ENCODE results near the gene UCP3.

GRCh38 chr11:73983741-73984538 lies 24.9 kb downstream of the UCP3 start:
- TF ChIP-seq POLR2AphosphoS2 (IDR thresholded peaks at IDR 0.05; ENCODE audit: low read depth, low read length): no peak
- TF ChIP-seq BHLHE40 (IDR thresholded peaks at IDR 0.05; ENCODE audit: borderline replicate concordance in 1 of 2, low read depth in 2 of 2, low read length in 1 of 2): no peak
- TF ChIP-seq, protein P1, sequence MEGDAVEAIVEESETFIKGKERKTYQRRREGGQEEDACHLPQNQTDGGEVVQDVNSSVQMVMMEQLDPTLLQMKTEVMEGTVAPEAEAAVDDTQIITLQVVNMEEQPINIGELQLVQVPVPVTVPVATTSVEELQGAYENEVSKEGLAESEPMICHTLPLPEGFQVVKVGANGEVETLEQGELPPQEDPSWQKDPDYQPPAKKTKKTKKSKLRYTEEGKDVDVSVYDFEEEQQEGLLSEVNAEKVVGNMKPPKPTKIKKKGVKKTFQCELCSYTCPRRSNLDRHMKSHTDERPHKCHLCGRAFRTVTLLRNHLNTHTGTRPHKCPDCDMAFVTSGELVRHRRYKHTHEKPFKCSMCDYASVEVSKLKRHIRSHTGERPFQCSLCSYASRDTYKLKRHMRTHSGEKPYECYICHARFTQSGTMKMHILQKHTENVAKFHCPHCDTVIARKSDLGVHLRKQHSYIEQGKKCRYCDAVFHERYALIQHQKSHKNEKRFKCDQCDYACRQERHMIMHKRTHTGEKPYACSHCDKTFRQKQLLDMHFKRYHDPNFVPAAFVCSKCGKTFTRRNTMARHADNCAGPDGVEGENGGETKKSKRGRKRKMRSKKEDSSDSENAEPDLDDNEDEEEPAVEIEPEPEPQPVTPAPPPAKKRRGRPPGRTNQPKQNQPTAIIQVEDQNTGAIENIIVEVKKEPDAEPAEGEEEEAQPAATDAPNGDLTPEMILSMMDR (IDR thresholded peaks at IDR 0.05 in 2 of 3, conservative IDR thresholded peaks at IDR 0.05 in 1 of 3; ENCODE audit: control insufficient read depth in 2 of 3, extremely low read depth in 1 of 3, insufficient read depth in 1 of 3, low read depth in 3 of 3, low read length in 3 of 3): no peak
- TF ChIP-seq EP300 (IDR thresholded peaks at IDR 0.05; ENCODE audit: borderline replicate concordance in 1 of 2, control insufficient read depth in 1 of 2, low read depth in 2 of 2, low read length in 2 of 2): no peak
- TF ChIP-seq SMAD1 (IDR thresholded peaks at IDR 0.05; ENCODE audit: low read depth, partially characterized antibody): no peak
- no peak for TF ChIP-seq KLF5 (IDR thresholded peaks at IDR 0.05; ENCODE audit: partially characterized antibody)
- no peak for TF ChIP-seq CREM (IDR thresholded peaks at IDR 0.05; ENCODE audit: low read depth)
- TF ChIP-seq SMC3 (IDR thresholded peaks at IDR 0.05; ENCODE audit: borderline replicate concordance, low read length): no peak
- TF ChIP-seq RAD21 (IDR thresholded peaks at IDR 0.05; ENCODE audit: insufficient read depth, low read depth, low read length): no peak
- no peak for TF ChIP-seq POLR2AphosphoS5 (IDR thresholded peaks at IDR 0.05; ENCODE audit: low read length)
- TF ChIP-seq, protein P2, sequence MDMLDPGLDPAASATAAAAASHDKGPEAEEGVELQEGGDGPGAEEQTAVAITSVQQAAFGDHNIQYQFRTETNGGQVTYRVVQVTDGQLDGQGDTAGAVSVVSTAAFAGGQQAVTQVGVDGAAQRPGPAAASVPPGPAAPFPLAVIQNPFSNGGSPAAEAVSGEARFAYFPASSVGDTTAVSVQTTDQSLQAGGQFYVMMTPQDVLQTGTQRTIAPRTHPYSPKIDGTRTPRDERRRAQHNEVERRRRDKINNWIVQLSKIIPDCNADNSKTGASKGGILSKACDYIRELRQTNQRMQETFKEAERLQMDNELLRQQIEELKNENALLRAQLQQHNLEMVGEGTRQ (IDR thresholded peaks at IDR 0.05; ENCODE audit: borderline replicate concordance, low read depth, low read length): no peak
- no peak for TF ChIP-seq EZH2 (IDR thresholded peaks at IDR 0.05; ENCODE audit: borderline replicate concordance, control insufficient read depth, low read depth, low read length)
- no peak for TF ChIP-seq NFIC (IDR thresholded peaks at IDR 0.05; ENCODE audit: low read depth, low read length)

Measured in GM12878 (cell line).